Endodermal cell (in vitro differentiated cells): Measurements from ENCODE around the gene ADAMTS17. TPM values are rescaled to one million over a fixed set of nuclear protein-coding genes. Genes with fewer than 3 reads are reported as not detected.

Experiments used
- DNase-seq: peaks from one replicate; pipeline ENCODE4 v3.0.0-alpha.2; 2017
- H3K27ac ChIP-seq: 2 replicates; pipeline ENCODE4 v1.5.1; 2013; ENCODE audit warnings: mild to moderate bottlenecking, low read depth, low read length, moderate library complexity
- H3K27me3 ChIP-seq: 2 replicates; pipeline ENCODE4 v1.6.1; 2013; ENCODE audit warnings: mild to moderate bottlenecking, low read length, moderate library complexity; ENCODE audit not compliant: insufficient read depth, control insufficient read depth, poor library complexity, severe bottlenecking
- H3K36me3 ChIP-seq: 2 replicates; pipeline ENCODE4 v1.7.0; 2013; ENCODE audit warnings: mild to moderate bottlenecking, low read length, moderate library complexity; ENCODE audit not compliant: control insufficient read depth, insufficient read depth
- H3K4me1 ChIP-seq: one replicate; pipeline ENCODE4 v1.7.0; 2013; ENCODE audit warnings: low read length; ENCODE audit not compliant: control insufficient read depth, insufficient read depth
- H3K4me3 ChIP-seq: 2 replicates; pipeline ENCODE4 v1.5.1; 2013; ENCODE audit warnings: mild to moderate bottlenecking, low read length, moderate library complexity
- H3K9ac ChIP-seq: 2 replicates; pipeline ENCODE4 v1.6.1; 2013; ENCODE audit warnings: mild to moderate bottlenecking, low read length, moderate library complexity; ENCODE audit not compliant: poor library complexity, severe bottlenecking; ENCODE audit errors: extremely low read depth
- H3K9me3 ChIP-seq: 2 replicates; pipeline ENCODE4 v1.6.1; 2013; ENCODE audit warnings: mild to moderate bottlenecking, low read length, moderate library complexity; ENCODE audit not compliant: control insufficient read depth
- H3K27ac Mint-ChIP-seq: 2 replicates; pipeline ENCODE4 v1.8.0; 2020; ENCODE audit warnings: mixed read lengths
- H3K27me3 Mint-ChIP-seq: 2 replicates; pipeline ENCODE4 v1.8.0; 2021; ENCODE audit warnings: mild to moderate bottlenecking, mixed read lengths; ENCODE audit not compliant: insufficient read depth
- H3K36me3 Mint-ChIP-seq: 2 replicates; pipeline ENCODE4 v1.8.0; 2020; ENCODE audit warnings: low read depth, mixed read lengths
- H3K4me1 Mint-ChIP-seq: 2 replicates; pipeline ENCODE4 v1.8.0; 2020; ENCODE audit warnings: mixed read lengths
- H3K4me3 Mint-ChIP-seq: 2 replicates; pipeline ENCODE4 v1.8.0; 2020; ENCODE audit warnings: mild to moderate bottlenecking, moderate library complexity, mixed read lengths
- H3K9me3 Mint-ChIP-seq: 2 replicates; pipeline ENCODE4 v1.8.0; 2020; ENCODE audit warnings: mild to moderate bottlenecking, mixed read lengths
- CTCF ChIP-seq: fragments of 200-600 bp; sonication (generic); conservative IDR thresholded peaks from 2 replicates; pipeline ENCODE4 v1.5.0; 2021; ENCODE audit warnings: antibody characterized with exemption, mild to moderate bottlenecking
- WGBS, 2 experiments: methylation state at CpG; one replicate each; pipeline versions ENCODE4 v1.1.5 to v1.1.7; 2013; ENCODE audit warnings: missing lambda C conversion rate in 2 of 2, mixed read lengths in 1 of 2; ENCODE audit not compliant: insufficient coverage in 1 of 2, insufficient read length in 1 of 2; 5-methylcytosine and 5-hydroxymethylcytosine counted together
- total RNA-seq, 2 donors: library from RNA; stranded (reverse); fragmentation: NEBNext Ultra II Directional in 1 of 2; extraction: Animal tissue kit (Norgen Biotek cat#: 25700) in 1 of 2; gene quantifications; 2 replicates in 1 of 2; 3 replicates in 1 of 2; pipeline ENCODE4 v1.2.1, GENCODE V29; 2021

ADAMTS17 gene
- total RNA-seq, 2 donors from 2014 or later, result 0.82 to 2.3 TPM

- Histone ChIP-seq H3K36me3 (no peaks in the 10 kb centered on the region), H3K27ac (no peak overlapping the region), H3K9me3 (no peaks in the 10 kb centered on the region), H3K27me3 (no peaks in the 10 kb centered on the region), H3K4me3 (no peak overlapping the region), H3K4me1 (no peaks in the 10 kb centered on the region), H3K9ac (no peak overlapping the region)
- TF ChIP-seq CTCF, result no peak
- H3K9me3 Mint-ChIP-seq, result no peaks in the 10 kb centered on the region
- H3K4me1 Mint-ChIP-seq, result peaks cover 9% of the 10 kb centered on the region
- H3K4me3 Mint-ChIP-seq, result no peak overlapping the region
- DNase-seq, result no peak
- no peak overlapping the region for H3K27ac Mint-ChIP-seq
- no peaks in the 10 kb centered on the region for H3K27me3 Mint-ChIP-seq
- 88 to 89% methylated on average over 5 to 6 of the region's 6 CpGs for whole genome bisulfite sequencing, 2 experiments
- no peaks in the 10 kb centered on the region for H3K36me3 Mint-ChIP-seq
These were observed 154.8 kb downstream of the ADAMTS17 start for GRCh38 chr15:100186960-100187359.

- no peaks in the 10 kb centered on the region for H3K27me3 Mint-ChIP-seq
- no peak overlapping the region for H3K27ac ChIP-seq
- no peaks in the 10 kb centered on the region for H3K9me3 ChIP-seq
- no peaks in the 10 kb centered on the region for H3K4me1 ChIP-seq
- no peak overlapping the region for H3K4me3 ChIP-seq
- H3K9ac ChIP-seq, result no peak overlapping the region
- 88 to 93% methylated on average over 3 to 5 of the region's 5 CpGs for WGBS, 2 experiments
- H3K9me3 Mint-ChIP-seq, result no peaks in the 10 kb centered on the region
- H3K4me3 Mint-ChIP-seq, result no peak overlapping the region
- no peaks in the 10 kb centered on the region for H3K36me3 Mint-ChIP-seq
- DNase-seq, result peak; percentile 27
- no peak for TF ChIP-seq CTCF
- H3K27me3 ChIP-seq, result no peaks in the 10 kb centered on the region
- no peak overlapping the region for H3K27ac Mint-ChIP-seq
- peaks cover 6% of the 10 kb centered on the region for H3K4me1 Mint-ChIP-seq
- no peaks in the 10 kb centered on the region for H3K36me3 ChIP-seq
These were observed 155.4 kb downstream of the ADAMTS17 start for GRCh38 chr15:100186366-100186765.

- no peaks in the 10 kb centered on the region for H3K4me1 Mint-ChIP-seq
- no peaks in the 10 kb centered on the region for H3K27me3 ChIP-seq
- no peaks in the 10 kb centered on the region for H3K9me3 ChIP-seq
- H3K27me3 Mint-ChIP-seq, result no peaks in the 10 kb centered on the region
- no peak overlapping the region for H3K27ac Mint-ChIP-seq
- DNase-seq, result peak; percentile 35
- no peaks in the 10 kb centered on the region for H3K36me3 Mint-ChIP-seq
- H3K9ac ChIP-seq, result no peak overlapping the region
- 94 to 100% methylated on average over 1 to 4 of the region's 4 CpGs for WGBS, 2 experiments
- H3K4me1 ChIP-seq, result no peaks in the 10 kb centered on the region
- H3K27ac ChIP-seq, result no peak overlapping the region
- no peak overlapping the region for H3K4me3 ChIP-seq
- H3K9me3 Mint-ChIP-seq, result no peaks in the 10 kb centered on the region
- H3K4me3 Mint-ChIP-seq, result no peak overlapping the region
- H3K36me3 ChIP-seq, result no peaks in the 10 kb centered on the region
- no peak for TF ChIP-seq CTCF
These were observed 157.8 kb downstream of the ADAMTS17 start for GRCh38 chr15:100183921-100184495.
